ENCODE results near the gene RPS15.

GRCh38 chr19:1417145-1417544 is 21.1 kb upstream of the RPS15 start:
- no peak for TF ChIP-seq POLR2A (IDR thresholded peaks at IDR 0.05; ENCODE audit: low read depth, low read length)
- TF ChIP-seq POLR2AphosphoS5 (IDR thresholded peaks at IDR 0.05; ENCODE audit: low read depth, low read length), result peak; percentile 54; the same call in 1 of the 2 replicates
- 0 out of 2 replicates have a peak, but pooled peaks have one; percentile 27 for TF ChIP-seq POU2F2 (IDR thresholded peaks at IDR 0.05; ENCODE audit: low read depth, low read length)

Data from GM12891 (cell line).